Measurements from ENCODE around the gene PPARG.
"Not testable (repeated sequence)": the region's sequence is repeated elsewhere in the genome, so short reads cannot be mapped to it uniquely, and the experiment has no call there.

Gene PPARG

DNA sequence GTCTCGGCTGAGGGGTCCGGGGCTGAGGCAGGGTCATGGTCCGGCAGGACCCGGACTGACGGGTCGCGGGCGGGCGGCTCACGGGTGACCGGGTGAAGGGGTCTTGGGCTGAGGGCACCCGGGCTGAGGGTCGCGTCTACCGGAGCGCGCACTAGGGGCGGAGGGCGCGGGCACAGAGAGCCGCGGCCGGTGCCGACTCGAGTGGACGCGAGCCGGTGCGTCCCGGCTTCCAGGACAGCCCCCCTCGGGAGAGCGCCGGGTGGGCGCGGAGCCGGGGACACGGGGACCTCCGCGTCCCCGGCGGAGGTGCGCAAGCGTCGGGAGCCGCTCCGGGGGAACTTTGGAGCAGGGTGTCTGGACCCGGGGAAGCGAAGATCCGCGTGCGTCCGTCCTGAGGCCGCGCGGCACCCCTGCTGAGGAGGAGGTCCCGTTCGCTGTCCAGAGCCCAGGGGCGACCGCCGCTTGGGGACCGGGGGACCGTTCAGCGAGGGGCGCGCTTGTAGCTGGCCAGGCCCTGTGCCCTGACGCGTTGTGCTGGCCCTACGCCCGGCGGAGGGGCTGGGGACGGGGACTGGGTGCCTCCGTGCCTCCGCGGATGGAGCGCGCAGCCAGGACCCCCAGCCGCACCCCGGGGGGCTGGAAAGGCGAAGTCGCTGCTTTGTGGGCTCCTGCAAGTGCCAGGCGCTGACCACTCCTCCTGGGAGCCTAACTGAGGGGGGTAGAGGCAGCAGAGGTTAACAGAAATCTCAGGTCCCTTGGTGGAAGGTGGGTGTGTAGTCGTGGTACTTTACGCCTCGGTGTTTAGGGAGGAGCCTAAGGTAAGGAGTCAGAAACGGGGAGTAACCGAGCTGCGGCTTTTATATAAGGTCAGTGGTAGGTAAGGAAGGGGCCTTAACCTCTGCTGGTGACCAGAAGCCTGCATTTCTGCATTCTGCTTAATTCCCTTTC, at the start of gene PPARG:
TSS of gene PPARG (plus strand) at position 889 of the 948 bp plus-strand sequence. CDS start 90,642 bp downstream, outside the sequence.
- DNase-seq, result no peak

- DNase-seq, result no peak
Measured at GRCh38 chr3:12239301-12239700, 49.6 kb upstream of the PPARG start.

- DNase-seq, result no peak
Measured at GRCh38 chr3:12242772-12243171, 46.1 kb upstream of the PPARG start.

DNA sequence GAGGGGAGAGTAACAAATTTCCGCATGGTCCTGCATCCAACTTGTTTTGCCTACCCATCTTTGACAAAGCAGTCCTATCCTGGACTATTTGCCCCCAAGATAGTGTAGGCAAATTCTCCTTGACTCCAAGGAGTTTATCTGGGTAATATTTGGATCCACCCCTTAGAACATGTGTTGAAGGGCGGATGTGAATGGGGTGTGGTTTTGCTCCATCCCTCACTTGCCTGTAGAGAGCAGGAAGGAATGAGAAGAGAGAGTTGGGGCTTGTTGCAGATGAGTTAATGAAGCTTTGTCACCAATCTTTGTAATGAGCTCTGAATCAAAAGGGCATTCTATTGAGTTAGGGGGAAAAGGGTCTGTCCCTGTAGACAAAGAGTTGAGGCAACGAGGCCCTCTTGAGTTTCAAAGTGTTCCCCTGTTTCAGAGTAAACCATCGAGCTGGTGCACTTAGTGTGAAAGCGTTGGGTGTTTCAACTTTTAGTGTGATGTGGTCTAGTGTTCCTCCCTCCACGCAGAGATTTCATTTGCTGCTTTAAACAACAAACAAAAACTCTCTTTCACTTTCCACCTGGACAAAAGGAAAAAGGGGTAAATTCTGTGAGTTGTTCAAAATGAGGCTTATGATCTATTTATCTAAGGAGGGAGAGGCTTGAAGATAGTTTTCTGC, 42.2 kb upstream of the PPARG start:
- no peak for DNase-seq

- DNase-seq, result no peak
Measured at GRCh38 chr3:12247411-12247810, 41.5 kb upstream of the PPARG start.

DNA sequence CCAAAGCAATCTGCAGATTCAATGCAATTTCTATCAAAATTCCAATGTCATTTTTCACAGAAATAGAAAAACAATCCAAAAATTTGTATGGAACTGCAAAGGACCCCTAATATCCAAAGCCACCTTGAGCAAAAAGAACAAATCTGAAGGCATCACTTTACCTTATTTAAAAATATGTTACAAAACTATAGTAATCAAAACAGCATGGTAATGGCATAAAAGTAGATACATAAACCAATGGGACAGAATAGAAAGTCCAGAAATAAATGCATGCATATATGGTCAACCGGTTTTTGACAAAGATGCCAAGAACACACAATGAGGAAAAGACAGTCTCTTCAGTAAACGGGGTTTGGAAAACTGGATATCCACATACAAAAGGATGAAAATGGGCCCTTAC, 39.4 kb upstream of the PPARG start:
- no peak for DNase-seq

- DNase-seq, result no peak
Measured at GRCh38 chr3:12252889-12253288, 36.0 kb upstream of the PPARG start.

GRCh38 chr3:12253516-12254343, 35.1 kb upstream of the PPARG start:
- no peak for DNase-seq

DNA sequence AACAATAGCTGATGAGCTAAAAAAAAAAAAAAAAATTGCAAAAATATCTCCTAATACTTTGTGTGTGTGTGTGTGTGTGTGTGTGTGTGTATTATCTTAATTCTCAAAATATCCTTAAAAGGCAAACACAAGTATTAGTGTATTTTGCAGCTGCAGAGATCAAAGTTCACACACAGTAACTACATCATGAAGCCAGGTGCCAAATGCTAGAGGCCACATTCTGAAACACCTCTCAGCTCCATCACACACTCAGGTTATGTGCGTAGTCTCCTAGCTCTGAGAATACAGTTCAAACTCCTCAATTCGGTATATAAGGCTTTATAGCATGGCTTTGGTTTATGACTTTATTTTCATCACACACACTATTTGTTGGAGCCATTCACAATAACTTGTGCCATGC, 33.5 kb upstream of the PPARG start:
- no peak for DNase-seq

GRCh38 chr3:12258911-12259310, 30.0 kb upstream of the PPARG start:
- no peak for DNase-seq

- not testable (repeated sequence) for DNase-seq
Measured at GRCh38 chr3:12262173-12262572, 26.7 kb upstream of the PPARG start.

GRCh38 chr3:12265508-12265907, 23.4 kb upstream of the PPARG start:
- no peak for DNase-seq

GRCh38 chr3:12266038-12266437, 22.8 kb upstream of the PPARG start:
- DNase-seq, result no peak

DNA sequence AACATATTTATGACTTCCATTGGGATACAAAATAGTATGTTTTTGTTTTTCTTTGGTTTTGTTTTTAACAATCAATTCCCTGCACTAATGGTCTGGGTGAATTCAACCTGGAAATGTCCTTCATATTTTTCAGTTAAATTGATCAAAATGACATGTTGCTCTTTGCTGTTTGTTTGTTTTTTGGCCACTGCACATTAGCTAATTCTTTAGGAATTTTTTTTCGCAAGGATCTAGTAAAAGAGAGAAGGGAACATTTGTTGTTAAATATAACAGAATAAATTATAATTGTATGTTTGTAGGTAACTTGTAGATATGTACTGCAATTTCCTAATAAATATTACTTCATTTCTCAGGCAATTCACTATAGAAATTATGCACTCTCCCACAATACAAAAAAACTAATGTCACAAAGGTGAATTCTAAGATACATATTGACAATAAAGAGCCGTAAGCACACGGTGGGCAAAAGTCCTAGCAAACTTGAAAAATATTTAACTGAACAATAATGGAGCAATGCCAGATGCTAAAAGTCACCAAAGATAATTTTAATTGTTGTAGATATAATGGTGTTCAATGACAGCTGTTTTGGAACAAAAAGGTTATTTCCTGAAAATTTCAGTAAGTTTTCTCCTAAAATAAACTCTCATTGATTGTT, 21.4 kb upstream of the PPARG start:
- no peak for DNase-seq

GRCh38 chr3:12268049-12268735, 20.7 kb upstream of the PPARG start:
- no peak for DNase-seq

- DNase-seq, result no peak
Measured at GRCh38 chr3:12270976-12271375, 17.9 kb upstream of the PPARG start.

- DNase-seq, result no peak
Measured at GRCh38 chr3:12273045-12273695, 15.7 kb upstream of the PPARG start.

- DNase-seq, result no peak
Measured at GRCh38 chr3:12275974-12276650, 12.8 kb upstream of the PPARG start.

DNA sequence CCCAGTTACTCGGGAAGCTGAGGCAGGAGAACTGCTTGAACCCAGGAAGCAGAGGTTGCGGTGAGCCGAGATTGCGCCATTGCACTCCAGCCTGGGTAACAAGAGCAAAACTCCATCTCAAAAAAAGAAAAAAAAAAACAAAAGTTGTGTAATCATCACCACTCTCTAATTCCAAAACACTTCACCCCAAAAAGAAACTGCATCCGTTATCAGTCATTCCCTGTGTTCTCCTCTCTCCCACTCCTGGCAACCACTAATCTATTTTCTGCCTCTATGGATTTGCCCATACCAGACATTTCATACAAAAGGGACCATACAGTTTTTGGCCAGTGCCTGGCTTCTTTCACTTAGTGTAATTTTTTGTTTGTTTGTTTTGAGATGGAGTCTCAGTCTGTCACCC, 12.0 kb upstream of the PPARG start:
- not testable (repeated sequence) for DNase-seq

DNA sequence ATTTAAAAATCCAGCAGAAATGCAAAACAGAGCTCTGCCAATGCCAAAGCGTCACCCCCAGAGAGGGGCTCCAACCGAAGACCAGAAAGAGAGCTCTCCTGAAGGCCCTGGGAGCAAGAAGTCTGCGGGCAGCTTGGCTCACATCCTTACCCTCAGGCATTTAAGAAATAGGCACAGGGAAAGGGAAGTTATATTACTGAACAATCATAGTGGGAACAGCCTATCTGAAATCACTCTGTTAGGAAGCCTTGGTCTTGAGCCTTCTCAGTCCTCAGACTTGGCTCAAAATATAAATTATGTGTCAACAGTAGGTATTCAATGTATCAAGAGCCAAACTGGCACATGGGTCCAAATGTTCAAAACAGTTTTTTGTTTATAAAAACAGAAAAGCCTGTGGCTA, 10.3 kb upstream of the PPARG start:
- DNase-seq, result no peak

Measured in activated CD8-positive, alpha-beta memory T cell treated with anti-CD3 and anti-CD28 coated beads, Interleukin-2, amount 50 U/mL, for 4 hours (primary cell).